H4 (cell line): Measurements from ENCODE around the gene SRL. TPM values are rescaled to one million over a fixed set of nuclear protein-coding genes. Genes with fewer than 3 reads are reported as not detected.
"Not testable (repeated sequence)": the region's sequence is repeated elsewhere in the genome, so short reads cannot be mapped to it uniquely, and the experiment has no call there.

Source experiments
- DNase-seq: peaks from one replicate; pipeline ENCODE4 v3.0.0-alpha.2; 2015; ENCODE audit warnings: low spot score
- total RNA-seq: library from RNA; depleted of rRNA; stranded (reverse); fragments of >200 nt; shearing (Covaris generic); gene quantifications from 2 replicates; pipeline ENCODE4 v1.2.3, GENCODE V29; 2014; rRNA removed

Gene SRL
- total RNA-seq, 1 experiment from 2014 or later = not detected

DNA sequence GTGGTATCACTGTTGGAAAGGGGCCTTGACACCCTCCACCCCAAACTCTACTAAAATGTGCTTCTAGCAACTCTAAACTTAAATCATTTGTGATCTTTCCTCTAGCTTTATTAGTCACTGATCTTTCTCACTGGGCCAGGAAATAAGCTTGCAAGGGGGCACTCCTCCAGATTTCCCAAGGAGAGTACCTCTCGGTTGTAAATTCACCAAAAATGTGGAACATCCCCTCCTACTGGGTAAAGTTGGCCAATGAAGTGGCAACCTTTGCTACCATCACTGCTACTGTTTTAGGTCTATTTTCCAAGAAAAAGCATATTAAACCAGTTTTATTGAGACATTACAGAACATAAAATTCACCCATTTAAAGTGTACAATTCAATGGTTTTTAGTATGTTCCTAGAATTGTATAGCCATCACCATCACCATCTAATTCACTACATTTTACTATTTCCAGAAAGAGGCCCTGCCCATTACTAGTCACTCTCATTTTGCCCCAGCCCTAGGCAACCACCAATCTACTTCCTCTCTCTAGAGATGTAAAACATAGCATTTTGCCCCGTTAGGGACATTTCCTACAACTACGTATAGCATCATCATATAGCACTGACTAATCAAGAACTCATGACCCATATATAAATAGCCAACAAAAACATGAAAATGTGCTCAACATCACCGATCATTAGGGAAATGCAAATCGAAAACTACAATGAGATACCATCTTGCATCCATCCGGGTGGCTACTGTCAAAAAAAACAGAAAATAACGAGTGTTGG, 81.0 kb downstream of the SRL start:
- DNase-seq = no peak

- DNase-seq = no peak
Observed at GRCh38 chr16:4159726-4160125, 82.2 kb downstream of the SRL start.

GRCh38 chr16:4158143-4159093, 83.5 kb downstream of the SRL start:
- no peak for DNase-seq

GRCh38 chr16:4157376-4157825, 84.5 kb downstream of the SRL start:
- DNase-seq = no peak

GRCh38 chr16:4156503-4156902, 85.4 kb downstream of the SRL start:
- not testable (repeated sequence) for DNase-seq

DNA sequence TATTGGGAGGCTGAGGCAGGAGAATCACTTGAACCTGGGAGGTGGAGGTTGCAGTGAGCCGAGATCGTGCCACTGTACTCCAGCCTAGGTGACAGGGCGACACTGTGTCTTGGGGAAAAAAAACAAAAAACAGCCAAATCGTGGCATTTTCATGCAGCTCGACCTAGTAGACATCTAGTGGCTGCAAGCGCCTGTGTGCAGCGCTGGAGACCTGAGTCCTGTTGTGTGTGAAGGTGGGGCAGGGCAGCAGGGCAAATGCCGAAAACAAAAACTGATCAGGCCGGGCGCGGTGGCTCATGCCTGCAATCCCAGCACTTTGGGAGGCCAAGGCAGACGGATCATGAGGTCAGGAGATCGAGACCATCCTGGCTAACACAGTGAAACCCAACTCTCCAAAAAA, 88.5 kb downstream of the SRL start:
- DNase-seq = not testable (repeated sequence)

- no peak for DNase-seq
Observed at GRCh38 chr16:4152267-4152666, 89.6 kb downstream of the SRL start.

- no peak for DNase-seq
Observed at GRCh38 chr16:4147236-4147635, 94.6 kb downstream of the SRL start.

DNA sequence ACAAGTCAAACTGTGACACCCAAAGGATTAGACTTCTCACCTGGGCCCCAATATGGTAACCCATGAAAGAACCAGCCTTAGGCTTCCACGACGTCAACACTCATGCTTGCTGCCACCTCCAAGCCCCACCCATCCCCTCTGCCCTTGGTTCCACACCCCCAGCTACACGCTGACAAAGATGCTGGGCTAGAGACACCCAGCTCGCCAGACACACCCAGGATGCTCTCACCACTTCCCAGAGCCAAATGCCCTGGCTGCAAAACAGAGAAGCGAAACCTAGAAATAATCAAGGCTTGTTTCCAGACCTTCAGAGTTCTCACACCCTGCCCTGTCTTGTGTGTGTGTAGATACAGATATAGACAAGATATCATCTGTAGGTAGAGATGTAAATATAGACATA, 99.6 kb downstream of the SRL start:
- no peak for DNase-seq

- DNase-seq = no peak
Observed at GRCh38 chr16:4141604-4142003, 100.3 kb downstream of the SRL start.

DNA sequence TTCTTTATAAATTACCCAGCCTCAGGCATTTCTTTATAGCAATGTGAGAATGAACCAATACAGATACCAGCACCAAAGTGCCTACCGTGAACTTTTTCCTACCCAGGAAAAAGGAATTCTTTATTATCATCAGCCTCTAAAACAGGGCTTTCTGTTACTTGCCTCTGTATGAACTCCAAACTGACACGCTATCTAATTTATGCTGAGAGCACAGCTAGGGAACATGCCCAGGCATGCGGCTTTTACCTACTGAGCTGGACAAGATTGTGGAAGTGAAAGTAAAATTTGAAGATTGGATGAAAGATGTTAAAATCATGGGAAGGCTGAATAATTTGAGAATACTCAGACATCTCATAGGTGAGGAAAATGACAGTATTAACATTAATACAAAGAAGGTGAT, 101.2 kb downstream of the SRL start:
- no peak for DNase-seq

GRCh38 chr16:4139968-4140367, 101.9 kb downstream of the SRL start:
- DNase-seq = no peak

Other genes with a start within 250 kb of the SRL start
- gene ADCY9, start 125.6 kb downstream of the SRL start, total RNA-seq = 3.9 and 5.1 TPM in 2 replicates
- 7.3 and 8.8 TPM in 2 replicates for gene TFAP4, start 30.9 kb upstream of the SRL start, total RNA-seq
- gene GLIS2, start 74.0 kb upstream of the SRL start, total RNA-seq = 0.29 and 0.45 TPM in 2 replicates
- gene PAM16, start 109.2 kb upstream of the SRL start, total RNA-seq = 32.1 and 46.7 TPM in 2 replicates
- gene VASN, start 129.8 kb upstream of the SRL start, total RNA-seq = 22.8 and 32.2 TPM in 2 replicates
- 8.9 and 10.6 TPM in 2 replicates for gene CORO7, start 174.5 kb upstream of the SRL start, total RNA-seq
- gene DNAJA3, start 183.8 kb upstream of the SRL start, total RNA-seq = 48.3 and 48.4 TPM in 2 replicates
- 69.5 and 102 TPM in 2 replicates for gene NMRAL1, start 232.5 kb upstream of the SRL start, total RNA-seq
- 46.3 and 48.4 TPM in 2 replicates for gene HMOX2, start 234.3 kb upstream of the SRL start, total RNA-seq